Measurements from ENCODE around the gene SVIL.
"Not testable (repeated sequence)": the region's sequence is repeated elsewhere in the genome, so short reads cannot be mapped to it uniquely, and the experiment has no call there.

SVIL gene

GRCh38 chr10:29487032-29487883 lies 147.5 kb downstream of the SVIL start:
- DNase-seq (ENCODE audit: low read depth in 2 of 2): not testable (repeated sequence)

GRCh38 chr10:29486433-29486832 lies 148.3 kb downstream of the SVIL start:
- no peak for DNase-seq (ENCODE audit: low read depth in 2 of 2)

GRCh38 chr10:29484677-29485076 lies 150.1 kb downstream of the SVIL start:
- DNase-seq (ENCODE audit: low read depth in 2 of 2): not testable (repeated sequence)

- no peak for DNase-seq (ENCODE audit: low read depth in 2 of 2)
Measured at GRCh38 chr10:29482591-29483431, 152.0 kb downstream of the SVIL start.

GRCh38 chr10:29481906-29482440 lies 152.8 kb downstream of the SVIL start:
- no peak for DNase-seq (ENCODE audit: low read depth in 2 of 2)

GRCh38 chr10:29479981-29480954 lies 154.5 kb downstream of the SVIL start:
- DNase-seq (ENCODE audit: low read depth in 2 of 2): no peak

GRCh38 chr10:29479081-29479925 lies 155.5 kb downstream of the SVIL start:
- no peak for DNase-seq (ENCODE audit: low read depth in 2 of 2)

- DNase-seq (ENCODE audit: low read depth in 2 of 2): no peak
Measured at GRCh38 chr10:29473406-29474100, 161.2 kb downstream of the SVIL start.

GRCh38 chr10:29473087-29473356 lies 161.7 kb downstream of the SVIL start:
- DNase-seq (ENCODE audit: low read depth in 2 of 2): no peak

GRCh38 chr10:29472301-29473086 lies 162.3 kb downstream of the SVIL start:
- no peak for DNase-seq (ENCODE audit: low read depth in 2 of 2)

GRCh38 chr10:29471544-29471859 lies 163.3 kb downstream of the SVIL start:
- no peak for DNase-seq (ENCODE audit: low read depth in 2 of 2)

- no peak for DNase-seq (ENCODE audit: low read depth in 2 of 2)
Measured at GRCh38 chr10:29470843-29471543, 163.8 kb downstream of the SVIL start.

GRCh38 chr10:29470355-29470705 lies 164.4 kb downstream of the SVIL start:
- DNase-seq (ENCODE audit: low read depth in 2 of 2): no peak

- DNase-seq (ENCODE audit: low read depth in 2 of 2): no peak
Measured at GRCh38 chr10:29469481-29470354, 165.1 kb downstream of the SVIL start.

- DNase-seq (ENCODE audit: low read depth in 2 of 2): no peak
Measured at GRCh38 chr10:29465384-29465783, 169.4 kb downstream of the SVIL start.

- DNase-seq (ENCODE audit: low read depth in 2 of 2): not testable (repeated sequence)
Measured at GRCh38 chr10:29464671-29465171, 170.1 kb downstream of the SVIL start.

- DNase-seq (ENCODE audit: low read depth in 2 of 2): no peak
Measured at GRCh38 chr10:29461042-29461441, 173.7 kb downstream of the SVIL start.

- DNase-seq (ENCODE audit: low read depth in 2 of 2): not testable (repeated sequence)
Measured at GRCh38 chr10:29458190-29458589, 176.6 kb downstream of the SVIL start.

Measured in stimulated activated CD4-positive, alpha-beta T cell treated with anti-CD3 and anti-CD28 coated beads, Interleukin-12 subunit alpha, Interleukin-12 subunit beta, amount 100 ng/mL, for 24 hours (primary cell).